HCT116 (cell line): ENCODE data around the gene MGST1. TPM values are rescaled to one million over a fixed set of nuclear protein-coding genes. Genes with fewer than 3 reads are reported as not detected.

Source experiments
- ATAC-seq: fragments of 200-7000 bp; cut with Tn5 transposase; 2 replicates; pipeline ENCODE4 v1.9.1; 2020; ENCODE audit warnings: mild to moderate bottlenecking, moderate library complexity
- BruUV-seq: library from RNA; stranded (reverse); fragments of 400-500 nt; replicated peaks from 2 replicates; lab custom pipeline; 2021; lab: Mats Ljungman, UMichigan
- CTCF ChIA-PET: fragments of 300-600 bp; sonication (Branson Sonifier 250); formaldehyde crosslinking; loops from one replicate; lab custom pipeline; 2021; ENCODE audit warnings: antibody characterized with exemption; lab: Charles Lee
- POLR2A ChIA-PET: fragments of 300-600, 350-600 bp; sonication (Branson Sonifier 250); formaldehyde crosslinking; loops from one replicate; lab custom pipeline; 2021; ENCODE audit warnings: antibody characterized with exemption; lab: Charles Lee
- RAD21 ChIA-PET, 2 experiments: fragments of 300-600 bp; sonication (Branson Sonifier 250); formaldehyde crosslinking; loops; one replicate each; lab custom pipeline; 2023; ENCODE audit warnings: low total read pairs in 2 of 2; ENCODE audit not compliant: uncharacterized antibody in 2 of 2, unreplicated experiment in 2 of 2, low non-redundant PET in 1 of 2; lab: Charles Lee
- DNase-seq: peaks from one replicate; pipeline ENCODE4 v3.0.0-alpha.2; 2010; ENCODE audit warnings: low read depth, low spot score
- H2AFZ ChIP-seq: fragments of 200-600 bp; shearing (Covaris generic), sonication (generic); 2 replicates; pipeline ENCODE4 v1.6.1; 2017; ENCODE audit warnings: low read depth, mixed run types, mixed read lengths, antibody characterized with exemption, low read length; ENCODE audit not compliant: poor library complexity, severe bottlenecking
- H3K27ac ChIP-seq: 2 replicates; pipeline ENCODE4 v1.5.1; 2012; ENCODE audit warnings: low read depth, low read length
- H3K27me3 ChIP-seq: fragments of 200-600 bp; sonication (generic); 2 replicates; pipeline ENCODE4 v1.6.1; 2016; ENCODE audit warnings: mixed run types, low read length, mixed read lengths; ENCODE audit not compliant: insufficient read depth
- H3K36me3 ChIP-seq, 2 experiments: fragments of 200-500 bp in 1 of 2; fragments of 200-600 bp in 1 of 2; sonication (Bioruptor generic) in 1 of 2; sonication (generic) in 1 of 2; 2 replicates each; pipeline versions ENCODE4 v1.5.1 to v1.6.1; 2014 to 2016; ENCODE audit warnings: low read length in 2 of 2, inconsistent platforms in 1 of 2, mixed read lengths in 1 of 2, mixed run types in 1 of 2; ENCODE audit not compliant: insufficient read depth in 2 of 2, control insufficient read depth in 1 of 2
- H3K4me1 ChIP-seq, 2 experiments: fragments of 200-600 bp in 1 of 2; sonication (generic) in 1 of 2; 2 replicates each; pipeline versions ENCODE4 v1.5.1 to v1.6.1; 2012 to 2017; ENCODE audit warnings: low read length in 2 of 2, inconsistent platforms in 1 of 2, mild to moderate bottlenecking in 1 of 2, mixed read lengths in 1 of 2, mixed run types in 1 of 2, moderate library complexity in 1 of 2; ENCODE audit not compliant: insufficient read depth in 2 of 2, control insufficient read depth in 1 of 2
- H3K4me2 ChIP-seq: fragments of 200-600 bp; sonication (generic); 2 replicates; pipeline ENCODE4 v1.6.1; 2017; ENCODE audit warnings: mixed run types, low read length, mixed read lengths
- H3K4me3 ChIP-seq, 2 experiments: fragments of 200-600 bp in 1 of 2; sonication (generic) in 1 of 2; replicated peaks in 1 of 2; 2 replicates each; pipeline ENCODE4 v1.5.1; 2011 to 2016; ENCODE audit warnings: low read length in 2 of 2, control low read depth in 1 of 2, low read depth in 1 of 2, mild to moderate bottlenecking in 1 of 2, mixed read lengths in 1 of 2, mixed run types in 1 of 2
- H3K79me2 ChIP-seq: fragments of 200-600 bp; sonication (generic); 2 replicates; pipeline ENCODE4 v1.6.1; 2017; ENCODE audit warnings: mild to moderate bottlenecking, mixed run types, low read length, moderate library complexity, mixed read lengths; ENCODE audit not compliant: insufficient read depth
- H3K9ac ChIP-seq: fragments of 200-600 bp; sonication (generic); 2 replicates; pipeline ENCODE4 v1.6.1; 2016; ENCODE audit warnings: low read length, mixed read lengths
- H3K9me2 ChIP-seq: fragments of 200-600 bp; sonication (generic), shearing (Covaris generic); 2 replicates; pipeline ENCODE4 v1.6.1; 2017; ENCODE audit warnings: mixed run types, mild to moderate bottlenecking, moderate library complexity; ENCODE audit not compliant: insufficient read depth
- H3K9me3 ChIP-seq, 2 experiments: fragments of 200-500 bp in 1 of 2; fragments of 200-600 bp in 1 of 2; sonication (Bioruptor generic) in 1 of 2; sonication (generic) in 1 of 2; 2 replicates each; pipeline ENCODE4 v1.6.1; 2014 to 2017; ENCODE audit warnings: low read length in 2 of 2, mixed read lengths in 2 of 2, inconsistent platforms in 1 of 2, low read depth in 1 of 2, mild to moderate bottlenecking in 1 of 2, mixed run types in 1 of 2, moderate library complexity in 1 of 2; ENCODE audit not compliant: control insufficient read depth in 1 of 2, insufficient read depth in 1 of 2
- H4K20me1 ChIP-seq: fragments of 200-600 bp; sonication (generic), shearing (Covaris generic); 2 replicates; pipeline ENCODE4 v1.6.1; 2017; ENCODE audit warnings: mixed run types, mild to moderate bottlenecking, moderate library complexity; ENCODE audit not compliant: insufficient read depth
- ATF3 ChIP-seq: IDR thresholded peaks from 2 replicates; pipeline ENCODE4 v1.6.1; 2012
- CBX3 ChIP-seq: IDR thresholded peaks from 2 replicates; pipeline ENCODE4 v1.6.1; 2012; ENCODE audit warnings: low read depth
- CEBPB ChIP-seq: IDR thresholded peaks from 2 replicates; pipeline ENCODE4 v1.6.1; 2012; ENCODE audit warnings: low read depth
- EZH2phosphoT487 ChIP-seq: fragments of 200-600 bp; IDR thresholded peaks from 2 replicates; pipeline ENCODE4 v1.6.1; 2018; ENCODE audit warnings: antibody characterized with exemption, borderline replicate concordance
- FOSL1 ChIP-seq: IDR thresholded peaks from 2 replicates; pipeline ENCODE4 v1.6.1; 2012; ENCODE audit warnings: low read depth
- JUND ChIP-seq: IDR thresholded peaks from 2 replicates; pipeline ENCODE4 v1.6.1; 2012
- POLR2A ChIP-seq: IDR thresholded peaks from 2 replicates; pipeline ENCODE4 v1.7.0; 2011; ENCODE audit warnings: borderline replicate concordance; ENCODE audit not compliant: insufficient read depth, insufficient read length; ENCODE audit errors: extremely low read depth
- RAD21 ChIP-seq: IDR thresholded peaks from 2 replicates; pipeline ENCODE4 v1.6.1; 2012; ENCODE audit warnings: low read depth, mild to moderate bottlenecking
- REST ChIP-seq: IDR thresholded peaks from 2 replicates; pipeline ENCODE4 v1.6.1; 2012; ENCODE audit warnings: low read depth
- YY1 ChIP-seq: IDR thresholded peaks from 2 replicates; pipeline ENCODE4 v1.6.1; 2011; ENCODE audit warnings: low read length, low read depth, moderate library complexity, mild to moderate bottlenecking; ENCODE audit not compliant: insufficient replicate concordance; ENCODE audit errors: extremely low read depth
- ZFX ChIP-seq: fragments of 450-650 bp; IDR thresholded peaks from 2 replicates; pipeline ENCODE4 v1.6.1; 2017
- ZNF274 ChIP-seq: fragments of 200-500 bp; sonication (Bioruptor generic); IDR thresholded peaks from 2 replicates; pipeline ENCODE4 v1.6.1; 2014; ENCODE audit warnings: mild to moderate bottlenecking, low read depth, low read length, inconsistent platforms
- intact Hi-C: fragments of 100-400 bp; cut with micrococcal nuclease; formaldehyde crosslinking; loops from 2 replicates; pipeline ENCODE4 v1.10.0; 2022
- total RNA-seq: library from RNA; stranded (reverse); gene quantifications from one replicate; pipeline ENCODE4 v1.2.1, GENCODE V29; 2021; ENCODE audit not compliant: unreplicated experiment
- TF ChIP-seq, protein P1 (sequence below): IDR thresholded peaks from 2 replicates; pipeline ENCODE4 v1.6.1; 2011; ENCODE audit warnings: mild to moderate bottlenecking, low read length, moderate library complexity; ENCODE audit not compliant: insufficient replicate concordance; ENCODE audit errors: extremely low read depth

Gene MGST1
- total RNA-seq, 1 experiment from 2014 or later: 111 TPM

GRCh38 chr12:16362550-16362949, 15.1 kb downstream of the MGST1 start:
- TF ChIP-seq JUND (no peak), EZH2phosphoT487 (no peak), CBX3 (no peak), POLR2A (no peak), REST (no peak), CEBPB (no peak), ZFX (no peak), YY1 (no peak), RAD21 (no peak), FOSL1 (no peak), ATF3 (no peak), ZNF274 (no peak)
- TF ChIP-seq, protein P1, sequence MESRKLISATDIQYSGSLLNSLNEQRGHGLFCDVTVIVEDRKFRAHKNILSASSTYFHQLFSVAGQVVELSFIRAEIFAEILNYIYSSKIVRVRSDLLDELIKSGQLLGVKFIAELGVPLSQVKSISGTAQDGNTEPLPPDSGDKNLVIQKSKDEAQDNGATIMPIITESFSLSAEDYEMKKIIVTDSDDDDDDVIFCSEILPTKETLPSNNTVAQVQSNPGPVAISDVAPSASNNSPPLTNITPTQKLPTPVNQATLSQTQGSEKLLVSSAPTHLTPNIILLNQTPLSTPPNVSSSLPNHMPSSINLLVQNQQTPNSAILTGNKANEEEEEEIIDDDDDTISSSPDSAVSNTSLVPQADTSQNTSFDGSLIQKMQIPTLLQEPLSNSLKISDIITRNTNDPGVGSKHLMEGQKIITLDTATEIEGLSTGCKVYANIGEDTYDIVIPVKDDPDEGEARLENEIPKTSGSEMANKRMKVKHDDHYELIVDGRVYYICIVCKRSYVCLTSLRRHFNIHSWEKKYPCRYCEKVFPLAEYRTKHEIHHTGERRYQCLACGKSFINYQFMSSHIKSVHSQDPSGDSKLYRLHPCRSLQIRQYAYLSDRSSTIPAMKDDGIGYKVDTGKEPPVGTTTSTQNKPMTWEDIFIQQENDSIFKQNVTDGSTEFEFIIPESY: no peak
- no peak for ATAC-seq

More at GRCh38 chr12:16362550-16362949, 15.1 kb downstream of the MGST1 start:
- H3K9me3 ChIP-seq: no peaks in the 10 kb centered on the region
- no peak overlapping the region for H3K4me2 ChIP-seq
- H3K4me1 ChIP-seq: no peaks in the 10 kb centered on the region
- ChIA-PET CTCF (no interaction called here), RAD21 (no interaction called here), POLR2A (no interaction called here)
- H4K20me1 ChIP-seq: no peaks in the 10 kb centered on the region
- BruUV-seq: no TSS peak
- no peak overlapping the region for H2AFZ ChIP-seq
- no peaks in the 10 kb centered on the region for H3K9me2 ChIP-seq
- intact Hi-C loops: no loop called here
- DNase-seq: no peak
- peaks cover 21 to 23% of the 10 kb centered on the region in 2 experiments for H3K36me3 ChIP-seq
- H3K27me3 ChIP-seq: no peaks in the 10 kb centered on the region
- H3K27ac ChIP-seq: no peak overlapping the region
- no peak overlapping the region for H3K9ac ChIP-seq
- H3K79me2 ChIP-seq: peaks cover 9% of the 10 kb centered on the region; the same call in 1 of the 2 replicates
- H3K4me3 ChIP-seq: no peak overlapping the region
